ENCODE data around the gene RAP1GAP2.

DNA sequence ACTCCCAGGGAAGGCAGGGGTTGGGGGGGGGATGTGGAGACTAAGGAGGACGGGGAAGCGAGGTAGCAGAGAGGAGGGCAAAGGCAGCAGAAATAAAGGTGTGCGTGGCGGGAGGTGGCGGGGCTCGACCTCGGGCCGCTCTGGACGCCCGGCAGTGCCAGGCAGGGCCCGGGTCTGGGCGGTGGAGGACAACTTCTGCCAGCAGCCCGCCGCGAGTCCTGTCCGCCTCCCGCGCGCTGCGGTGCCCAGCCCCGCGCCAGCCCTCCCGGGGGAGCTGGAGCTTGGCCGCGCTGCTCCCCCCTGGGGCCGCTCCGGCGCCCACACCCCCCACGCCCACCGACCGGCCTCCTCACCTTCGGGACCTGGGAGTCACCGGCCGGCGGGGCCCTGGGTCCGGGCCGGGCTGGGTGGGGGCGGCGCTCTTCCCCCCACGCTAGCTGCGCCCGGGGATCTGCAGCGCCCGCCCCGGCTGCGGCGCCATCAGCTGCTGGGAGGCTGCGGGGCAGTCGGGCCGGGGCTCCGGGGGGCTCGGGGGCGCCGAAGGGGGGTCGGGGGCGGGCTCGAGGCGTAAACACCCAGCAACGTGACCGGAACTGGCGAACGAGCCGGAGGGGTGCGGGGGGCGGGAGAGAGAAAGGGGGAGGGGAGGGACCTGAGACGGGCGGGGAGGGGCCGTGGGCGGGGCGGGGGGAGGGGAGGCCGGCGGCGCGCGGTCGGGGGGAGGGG, 47.0 kb upstream of the RAP1GAP2 start, which contains the start of gene CCDC92B:
- TF ChIP-seq CTCF (conservative IDR thresholded peaks at IDR 0.05; ENCODE audit: low read length) = no peak
- TF ChIP-seq EZH2phosphoT487 (IDR thresholded peaks at IDR 0.05; ENCODE audit: borderline replicate concordance, low read depth, low read length) = no peak
